ENCODE data around the gene PLA2G7.

DNA sequence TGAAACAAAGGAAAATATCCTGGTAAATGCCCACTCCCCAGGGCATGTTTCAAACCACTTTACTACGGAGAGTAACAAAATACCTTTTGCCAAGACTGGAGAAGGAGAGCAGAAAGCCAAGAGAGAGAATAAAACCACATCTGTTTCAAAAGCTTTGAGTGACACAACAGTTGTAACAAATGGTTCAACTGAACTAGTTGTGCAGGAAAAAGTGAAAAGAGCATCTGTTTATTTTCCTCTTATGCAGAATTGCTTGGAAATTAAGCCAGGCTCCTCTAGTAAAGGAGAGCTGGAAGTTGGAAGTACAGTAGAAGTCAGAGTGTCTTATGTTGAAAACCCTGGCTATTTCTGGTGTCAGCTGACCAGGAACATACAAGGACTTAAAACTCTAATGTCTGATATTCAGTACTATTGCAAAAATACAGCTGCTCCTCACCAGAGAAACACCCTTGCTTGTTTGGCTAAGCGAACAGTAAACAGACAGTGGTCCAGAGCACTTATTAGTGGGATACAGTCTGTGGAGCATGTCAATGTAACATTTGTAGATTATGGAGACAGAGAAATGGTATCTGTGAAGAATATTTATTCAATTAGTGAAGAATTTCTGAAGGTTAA is 44.9 kb downstream of the PLA2G7 start:
- TF ChIP-seq, protein P1, sequence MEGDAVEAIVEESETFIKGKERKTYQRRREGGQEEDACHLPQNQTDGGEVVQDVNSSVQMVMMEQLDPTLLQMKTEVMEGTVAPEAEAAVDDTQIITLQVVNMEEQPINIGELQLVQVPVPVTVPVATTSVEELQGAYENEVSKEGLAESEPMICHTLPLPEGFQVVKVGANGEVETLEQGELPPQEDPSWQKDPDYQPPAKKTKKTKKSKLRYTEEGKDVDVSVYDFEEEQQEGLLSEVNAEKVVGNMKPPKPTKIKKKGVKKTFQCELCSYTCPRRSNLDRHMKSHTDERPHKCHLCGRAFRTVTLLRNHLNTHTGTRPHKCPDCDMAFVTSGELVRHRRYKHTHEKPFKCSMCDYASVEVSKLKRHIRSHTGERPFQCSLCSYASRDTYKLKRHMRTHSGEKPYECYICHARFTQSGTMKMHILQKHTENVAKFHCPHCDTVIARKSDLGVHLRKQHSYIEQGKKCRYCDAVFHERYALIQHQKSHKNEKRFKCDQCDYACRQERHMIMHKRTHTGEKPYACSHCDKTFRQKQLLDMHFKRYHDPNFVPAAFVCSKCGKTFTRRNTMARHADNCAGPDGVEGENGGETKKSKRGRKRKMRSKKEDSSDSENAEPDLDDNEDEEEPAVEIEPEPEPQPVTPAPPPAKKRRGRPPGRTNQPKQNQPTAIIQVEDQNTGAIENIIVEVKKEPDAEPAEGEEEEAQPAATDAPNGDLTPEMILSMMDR (IDR thresholded peaks at IDR 0.05; ENCODE audit: low read depth, low read length): no peak
- no peak for TF ChIP-seq EZH2phosphoT487 (IDR thresholded peaks at IDR 0.05; ENCODE audit: low read depth)

Data from OCI-LY3 (cell line).